HL-60 (cell line): ENCODE results near the gene FCN2.

Experiments used
- DNase-seq, 2 experiments: peaks; one replicate each; pipeline ENCODE4 v3.0.0-alpha.2; 2010 to 2020; ENCODE audit warnings: low read depth in 1 of 2, low spot score in 1 of 2
- H3K27ac ChIP-seq: fragments of 250-450 bp; sonication (Bioruptor Pico); replicated peaks from 2 replicates; pipeline ENCODE4 v1.5.1; 2020; ENCODE audit warnings: mild to moderate bottlenecking, moderate library complexity
- H3K27me3 ChIP-seq: fragments of 250-450 bp; sonication (Bioruptor Pico); 2 replicates; pipeline ENCODE4 v1.5.1; 2021; ENCODE audit warnings: mild to moderate bottlenecking, moderate library complexity; ENCODE audit not compliant: insufficient read depth, poor library complexity, severe bottlenecking
- H3K4me3 ChIP-seq: replicated peaks from 2 replicates; pipeline ENCODE4 v1.5.1; 2011; ENCODE audit warnings: mild to moderate bottlenecking, control low read depth, low read length; ENCODE audit not compliant: insufficient read depth
- GABPA ChIP-seq: IDR thresholded peaks from 2 replicates; pipeline ENCODE4 v1.6.1; 2012; ENCODE audit warnings: low read depth
- POLR2AphosphoS5 ChIP-seq: IDR thresholded peaks from 2 replicates; pipeline ENCODE4 v1.6.1; 2012; ENCODE audit warnings: low read depth
- SPI1 ChIP-seq: IDR thresholded peaks from 2 replicates; pipeline ENCODE4 v1.6.1; 2012; ENCODE audit warnings: low read depth, mild to moderate bottlenecking, borderline replicate concordance
- TF ChIP-seq, protein P1 (sequence below): IDR thresholded peaks from 2 replicates; pipeline ENCODE4 v1.6.1; 2012; ENCODE audit warnings: low read depth; ENCODE audit not compliant: insufficient replicate concordance
- TF ChIP-seq, protein P2 (sequence below): IDR thresholded peaks from one replicate; pipeline ENCODE4 v1.5.1; 2011; ENCODE audit warnings: low read length, control low read depth, inconsistent platforms; ENCODE audit not compliant: insufficient read depth

Gene FCN2

DNA sequence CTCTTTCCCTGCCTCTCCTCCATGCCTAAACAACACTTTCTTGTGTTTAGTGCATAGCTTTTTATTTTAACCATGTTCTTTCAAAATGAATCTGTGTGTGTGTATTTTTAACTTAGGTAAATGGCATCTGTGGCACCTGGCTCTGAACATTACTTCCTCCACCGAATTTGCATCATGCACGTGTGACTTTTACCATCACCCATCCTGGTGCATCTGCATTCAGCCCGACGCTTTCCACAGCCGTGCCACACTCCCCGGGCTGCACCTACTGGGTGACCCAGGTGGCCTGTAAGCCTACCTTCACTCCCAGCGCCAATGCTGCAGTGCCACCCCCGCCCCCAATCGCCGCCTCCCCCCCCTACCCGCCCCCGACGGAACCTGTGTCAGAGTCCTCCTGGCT, 49.8 kb downstream of the FCN2 start:
- TF ChIP-seq SPI1: no peak
- TF ChIP-seq, protein P1, sequence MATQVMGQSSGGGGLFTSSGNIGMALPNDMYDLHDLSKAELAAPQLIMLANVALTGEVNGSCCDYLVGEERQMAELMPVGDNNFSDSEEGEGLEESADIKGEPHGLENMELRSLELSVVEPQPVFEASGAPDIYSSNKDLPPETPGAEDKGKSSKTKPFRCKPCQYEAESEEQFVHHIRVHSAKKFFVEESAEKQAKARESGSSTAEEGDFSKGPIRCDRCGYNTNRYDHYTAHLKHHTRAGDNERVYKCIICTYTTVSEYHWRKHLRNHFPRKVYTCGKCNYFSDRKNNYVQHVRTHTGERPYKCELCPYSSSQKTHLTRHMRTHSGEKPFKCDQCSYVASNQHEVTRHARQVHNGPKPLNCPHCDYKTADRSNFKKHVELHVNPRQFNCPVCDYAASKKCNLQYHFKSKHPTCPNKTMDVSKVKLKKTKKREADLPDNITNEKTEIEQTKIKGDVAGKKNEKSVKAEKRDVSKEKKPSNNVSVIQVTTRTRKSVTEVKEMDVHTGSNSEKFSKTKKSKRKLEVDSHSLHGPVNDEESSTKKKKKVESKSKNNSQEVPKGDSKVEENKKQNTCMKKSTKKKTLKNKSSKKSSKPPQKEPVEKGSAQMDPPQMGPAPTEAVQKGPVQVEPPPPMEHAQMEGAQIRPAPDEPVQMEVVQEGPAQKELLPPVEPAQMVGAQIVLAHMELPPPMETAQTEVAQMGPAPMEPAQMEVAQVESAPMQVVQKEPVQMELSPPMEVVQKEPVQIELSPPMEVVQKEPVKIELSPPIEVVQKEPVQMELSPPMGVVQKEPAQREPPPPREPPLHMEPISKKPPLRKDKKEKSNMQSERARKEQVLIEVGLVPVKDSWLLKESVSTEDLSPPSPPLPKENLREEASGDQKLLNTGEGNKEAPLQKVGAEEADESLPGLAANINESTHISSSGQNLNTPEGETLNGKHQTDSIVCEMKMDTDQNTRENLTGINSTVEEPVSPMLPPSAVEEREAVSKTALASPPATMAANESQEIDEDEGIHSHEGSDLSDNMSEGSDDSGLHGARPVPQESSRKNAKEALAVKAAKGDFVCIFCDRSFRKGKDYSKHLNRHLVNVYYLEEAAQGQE: no peak
- TF ChIP-seq POLR2AphosphoS5: no peak
- TF ChIP-seq, protein P2, sequence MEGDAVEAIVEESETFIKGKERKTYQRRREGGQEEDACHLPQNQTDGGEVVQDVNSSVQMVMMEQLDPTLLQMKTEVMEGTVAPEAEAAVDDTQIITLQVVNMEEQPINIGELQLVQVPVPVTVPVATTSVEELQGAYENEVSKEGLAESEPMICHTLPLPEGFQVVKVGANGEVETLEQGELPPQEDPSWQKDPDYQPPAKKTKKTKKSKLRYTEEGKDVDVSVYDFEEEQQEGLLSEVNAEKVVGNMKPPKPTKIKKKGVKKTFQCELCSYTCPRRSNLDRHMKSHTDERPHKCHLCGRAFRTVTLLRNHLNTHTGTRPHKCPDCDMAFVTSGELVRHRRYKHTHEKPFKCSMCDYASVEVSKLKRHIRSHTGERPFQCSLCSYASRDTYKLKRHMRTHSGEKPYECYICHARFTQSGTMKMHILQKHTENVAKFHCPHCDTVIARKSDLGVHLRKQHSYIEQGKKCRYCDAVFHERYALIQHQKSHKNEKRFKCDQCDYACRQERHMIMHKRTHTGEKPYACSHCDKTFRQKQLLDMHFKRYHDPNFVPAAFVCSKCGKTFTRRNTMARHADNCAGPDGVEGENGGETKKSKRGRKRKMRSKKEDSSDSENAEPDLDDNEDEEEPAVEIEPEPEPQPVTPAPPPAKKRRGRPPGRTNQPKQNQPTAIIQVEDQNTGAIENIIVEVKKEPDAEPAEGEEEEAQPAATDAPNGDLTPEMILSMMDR: no peak
- no peak for TF ChIP-seq GABPA
- Histone ChIP-seq H3K4me3 (no peak overlapping the region), H3K27ac (no peak overlapping the region; the same call in 1 of the 2 replicates), H3K27me3 (no peaks in the 10 kb centered on the region)
- DNase-seq: no peak

DNA sequence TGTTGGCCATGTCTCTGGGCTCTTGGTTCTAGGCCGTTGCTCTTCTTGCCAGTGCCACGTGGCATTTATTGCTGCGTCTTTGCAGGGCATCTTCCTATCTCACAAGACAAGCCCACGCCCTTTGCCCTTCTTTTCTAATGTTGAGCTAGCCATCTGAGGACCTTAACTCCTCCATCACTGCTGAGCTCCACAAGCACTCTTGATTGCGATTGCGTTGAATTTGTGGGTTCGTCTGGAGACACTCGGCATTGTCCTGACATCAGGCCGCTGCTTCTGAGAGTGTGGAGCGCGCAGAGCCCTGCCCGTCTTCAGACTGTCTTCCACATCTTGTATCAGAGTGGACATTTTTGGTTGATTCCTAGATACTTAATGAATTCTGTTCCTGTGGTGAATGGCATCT, 51.6 kb downstream of the FCN2 start:
- no peak for DNase-seq
- TF ChIP-seq, protein P1: no peak
- no peak for TF ChIP-seq SPI1
- no peak for TF ChIP-seq POLR2AphosphoS5
- TF ChIP-seq GABPA: no peak
- TF ChIP-seq, protein P2: no peak
- Histone ChIP-seq H3K27me3 (no peaks in the 10 kb centered on the region), H3K4me3 (no peak overlapping the region), H3K27ac (no peak overlapping the region)

GRCh38 chr9:134932606-134933005, 52.0 kb downstream of the FCN2 start:
- H3K4me3 ChIP-seq: no peak overlapping the region
- no peaks in the 10 kb centered on the region for H3K27me3 ChIP-seq
- no peak for TF ChIP-seq GABPA
- TF ChIP-seq, protein P1: no peak
- no peak for DNase-seq
- no peak overlapping the region for H3K27ac ChIP-seq
